NCI-H2107 (cell line): ENCODE data around the gene IRF8.
"Not testable (repeated sequence)": the region's sequence is repeated elsewhere in the genome, so short reads cannot be mapped to it uniquely, and the experiment has no call there.

Source experiments
- DNase-seq: peaks from one replicate; lab custom pipeline; 2025; lab: John Stamatoyannopoulos, UW

IRF8 gene

DNA sequence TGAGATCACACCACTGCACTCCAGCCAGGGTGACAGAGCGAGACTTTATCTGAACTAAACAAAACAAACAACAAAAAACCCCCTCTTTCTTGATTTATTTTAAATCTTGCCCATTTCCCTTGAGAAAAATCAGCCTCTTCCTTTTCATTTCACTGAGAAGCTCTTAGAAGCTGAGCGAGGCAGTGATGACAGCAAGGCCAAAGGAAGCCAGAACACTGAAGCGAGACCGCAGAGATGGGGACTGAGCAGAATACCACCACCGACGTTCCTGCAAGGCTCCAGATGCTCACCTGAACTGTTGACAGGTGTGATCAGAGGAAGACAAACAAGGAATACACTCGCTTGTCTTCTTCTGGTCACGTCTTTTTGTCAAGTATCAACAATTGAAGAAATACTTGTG, 30.5 kb upstream of the IRF8 start:
- no peak for DNase-seq

GRCh38 chr16:85869206-85869605, 29.8 kb upstream of the IRF8 start:
- DNase-seq, result no peak

DNA sequence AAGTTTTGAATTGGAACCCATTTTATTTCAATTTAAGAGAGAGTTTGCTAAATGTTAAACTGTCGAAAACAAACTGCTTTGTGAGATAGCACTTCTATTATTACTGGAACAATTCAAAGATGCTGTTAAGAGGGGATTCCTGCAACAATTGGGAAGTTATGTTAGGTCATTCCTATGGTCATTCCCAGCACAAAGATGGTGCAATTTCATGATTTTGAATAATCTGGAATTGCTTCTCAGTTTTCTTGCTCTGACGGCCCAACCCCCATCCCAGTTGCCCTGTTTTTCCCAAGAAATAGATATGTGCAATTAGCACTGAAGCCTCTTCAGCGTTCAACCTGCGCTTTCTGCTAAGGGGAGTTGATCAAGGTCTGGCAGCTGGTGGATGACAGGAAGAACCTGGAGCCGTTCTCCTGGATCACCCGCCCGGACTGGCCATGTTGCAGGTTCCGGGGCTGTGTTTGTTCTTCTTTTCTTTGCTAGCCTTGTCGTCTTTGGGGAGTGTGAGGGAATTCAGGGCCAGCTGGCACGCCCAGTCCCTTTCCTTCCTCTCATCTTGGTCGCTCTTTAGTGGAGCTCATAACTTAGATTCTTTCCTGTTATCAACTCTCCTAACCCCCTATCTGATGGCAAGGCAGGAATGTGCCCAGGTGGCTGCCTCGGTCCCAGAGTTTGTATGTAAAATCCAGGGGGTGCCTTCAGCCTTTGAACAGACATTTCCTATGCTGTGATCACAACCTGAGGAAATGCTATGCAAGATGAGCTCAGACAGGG, 29.0 kb upstream of the IRF8 start:
- no peak for DNase-seq

DNA sequence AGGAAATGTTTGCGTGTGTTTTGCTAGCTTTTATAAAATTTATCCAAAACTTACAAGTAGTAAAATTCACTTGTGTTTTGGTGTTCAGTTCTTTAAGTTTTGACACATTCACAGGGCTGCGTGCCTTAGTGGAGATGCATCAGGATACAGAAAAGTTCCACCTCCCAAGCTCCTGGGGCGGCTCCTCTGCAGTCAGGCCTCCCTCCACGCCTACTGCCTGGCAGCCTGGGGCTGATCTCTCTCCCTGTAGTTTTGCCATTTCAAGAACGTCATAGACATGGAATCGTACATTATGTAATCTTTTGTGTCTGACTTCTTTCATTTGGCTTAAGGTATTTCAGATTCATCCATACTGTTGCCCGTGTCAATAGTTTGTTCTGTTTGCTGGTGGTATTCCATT, 27.2 kb upstream of the IRF8 start:
- DNase-seq, result no peak

DNA sequence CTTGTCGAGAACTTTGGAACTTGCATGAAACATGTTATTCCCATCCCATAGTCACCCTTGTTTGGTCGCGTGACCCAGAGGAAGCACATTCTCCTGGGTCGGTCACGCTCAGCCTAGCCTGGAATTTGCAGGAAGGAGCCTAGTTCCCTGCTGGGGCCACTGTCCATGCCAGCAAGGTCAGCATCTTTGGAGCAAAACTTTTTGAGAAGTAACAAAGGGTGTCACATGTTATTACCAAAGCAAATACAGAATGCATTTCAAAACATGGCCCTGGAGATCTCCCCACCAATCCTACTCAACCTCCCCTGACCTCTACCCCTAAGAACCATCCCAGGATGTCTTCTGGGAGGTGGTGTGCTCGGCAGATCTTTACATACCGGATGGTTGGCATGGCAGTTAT, 26.2 kb upstream of the IRF8 start:
- no peak for DNase-seq

- no peak for DNase-seq
These were observed 25.8 kb upstream of the IRF8 start for GRCh38 chr16:85873153-85873552.

DNA sequence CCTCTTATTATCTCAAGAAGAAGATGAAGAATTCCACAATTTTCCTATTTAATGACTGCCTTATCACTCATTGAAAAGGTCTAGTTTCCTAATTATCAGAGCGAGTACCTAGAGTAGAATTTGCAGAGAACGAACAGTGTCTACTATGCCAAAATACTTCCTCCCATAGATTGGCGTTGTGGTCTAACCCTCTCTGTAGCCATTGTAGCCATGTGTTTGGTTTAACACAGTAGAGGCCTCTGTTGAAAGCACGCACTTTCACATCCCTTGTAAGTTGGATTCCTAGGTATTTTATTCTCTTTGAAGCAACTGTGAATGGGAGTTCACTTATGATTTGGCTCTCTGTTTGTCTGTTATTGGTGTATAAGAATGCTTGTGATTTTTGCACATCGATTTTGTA, 24.9 kb upstream of the IRF8 start:
- not testable (repeated sequence) for DNase-seq

DNA sequence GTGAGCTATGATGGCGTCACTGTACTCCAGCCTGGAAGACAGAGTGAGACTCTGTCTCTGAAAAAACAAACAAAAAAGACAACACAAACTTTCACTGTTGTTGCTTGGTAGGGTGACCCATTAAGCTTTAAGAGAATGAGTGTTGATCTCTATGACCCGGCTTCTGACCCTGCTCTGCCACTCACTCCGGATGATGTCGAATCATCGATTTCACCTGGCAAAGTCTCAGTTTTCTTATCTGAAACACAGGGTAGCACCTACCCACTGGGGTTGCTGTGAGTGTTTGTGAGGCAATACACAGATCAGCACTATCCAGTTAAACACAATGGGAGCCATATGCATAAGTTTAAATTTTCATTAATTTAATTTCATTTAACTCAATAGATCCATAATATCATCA, 20.6 kb upstream of the IRF8 start:
- DNase-seq, result no peak

DNA sequence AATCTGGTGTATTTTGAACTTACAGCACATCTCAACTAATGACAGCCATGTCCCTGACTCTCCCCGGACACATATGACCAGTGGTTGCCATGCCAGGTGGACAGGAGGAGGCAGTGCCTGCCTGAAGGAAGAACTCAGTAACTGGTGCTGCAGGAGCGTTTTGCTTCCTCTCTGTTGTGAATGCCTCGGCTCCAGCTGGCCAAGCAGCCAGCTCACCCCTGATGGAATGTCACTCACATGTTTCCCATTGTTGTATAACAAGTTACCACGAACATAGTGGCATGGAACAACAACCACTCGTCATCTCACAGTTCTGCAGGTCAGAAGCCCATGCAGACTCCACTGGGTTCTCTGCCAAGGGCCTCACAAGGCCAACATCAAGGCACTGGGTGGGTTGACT, 20.1 kb upstream of the IRF8 start:
- no peak for DNase-seq

- DNase-seq, result no peak
These were observed 19.4 kb upstream of the IRF8 start for GRCh38 chr16:85879549-85879948.

GRCh38 chr16:85879975-85880831, 18.8 kb upstream of the IRF8 start:
- no peak for DNase-seq

- no peak for DNase-seq
These were observed 18.1 kb upstream of the IRF8 start for GRCh38 chr16:85880861-85881260.

DNA sequence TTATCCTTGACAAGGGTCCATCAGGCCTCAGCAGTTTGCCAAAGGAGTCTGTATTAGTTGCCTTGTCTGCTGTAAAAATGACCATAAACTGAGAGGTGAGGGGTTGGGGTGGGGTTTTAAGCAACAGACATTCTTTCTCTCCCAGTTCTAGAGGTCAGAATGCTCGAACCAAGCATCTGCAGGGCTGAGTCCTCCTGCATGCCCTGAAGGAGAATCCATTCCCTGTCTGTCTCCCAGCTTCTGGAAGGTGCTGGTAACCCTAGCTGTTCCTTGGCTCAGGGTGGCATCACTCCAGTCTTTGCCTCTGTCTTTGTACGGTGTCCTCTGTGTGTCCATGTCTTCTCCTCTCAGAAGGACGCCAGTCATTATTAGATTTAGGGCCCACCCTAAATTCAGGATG, 17.5 kb upstream of the IRF8 start:
- no peak for DNase-seq

GRCh38 chr16:85882181-85882810, 16.7 kb upstream of the IRF8 start:
- no peak for DNase-seq

DNA sequence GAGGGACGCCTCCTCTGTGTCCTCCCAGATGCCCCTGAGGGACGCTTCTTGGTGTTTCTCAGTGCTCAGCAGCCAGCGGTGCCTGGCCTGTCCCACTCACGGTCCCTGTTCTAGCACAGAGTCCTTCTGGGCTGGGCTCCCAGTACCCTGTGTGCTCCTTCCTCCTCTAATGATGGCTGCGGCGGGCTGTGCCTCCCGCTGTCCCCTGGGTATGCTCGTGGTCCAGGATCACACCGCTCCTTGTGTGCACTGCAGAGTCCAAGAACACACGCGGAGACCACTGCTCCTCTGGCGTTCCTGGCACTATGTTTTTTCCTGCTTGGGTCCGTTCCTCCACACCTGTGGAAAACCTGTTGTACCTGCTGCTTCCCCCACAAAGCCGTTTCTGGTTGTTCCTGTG, 15.1 kb upstream of the IRF8 start:
- DNase-seq, result no peak

DNA sequence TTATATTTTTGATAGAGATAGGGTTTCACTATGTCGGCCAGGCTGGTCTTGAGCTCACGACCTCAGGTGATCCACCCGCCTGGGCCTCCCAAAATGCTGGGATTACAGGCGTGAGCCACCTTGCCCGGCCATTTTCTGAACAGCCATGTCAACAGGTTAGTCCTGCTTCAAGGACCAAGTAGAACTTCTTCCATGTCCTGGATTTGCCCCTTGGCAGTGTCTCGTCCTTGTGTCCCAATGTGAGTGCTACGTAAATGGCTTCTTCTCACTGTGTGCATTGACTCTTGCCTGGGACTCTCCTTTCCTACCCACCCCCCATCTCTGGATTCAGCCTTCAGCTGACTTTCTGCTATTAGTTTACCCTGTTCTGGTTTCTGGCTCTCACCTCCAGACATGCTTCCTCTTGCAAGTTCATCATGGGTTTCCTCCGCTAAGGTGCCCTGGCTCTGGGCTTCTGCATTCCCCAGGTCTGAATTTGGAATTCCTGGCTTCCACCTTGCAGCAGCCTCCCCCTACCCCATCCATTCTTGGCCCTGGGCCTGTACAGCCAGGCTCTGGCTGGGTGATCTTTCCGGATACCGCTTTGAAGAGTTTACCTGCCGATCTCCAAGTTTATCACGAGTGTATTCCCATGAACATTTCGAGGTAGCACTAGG, 14.0 kb upstream of the IRF8 start:
- no peak for DNase-seq

DNA sequence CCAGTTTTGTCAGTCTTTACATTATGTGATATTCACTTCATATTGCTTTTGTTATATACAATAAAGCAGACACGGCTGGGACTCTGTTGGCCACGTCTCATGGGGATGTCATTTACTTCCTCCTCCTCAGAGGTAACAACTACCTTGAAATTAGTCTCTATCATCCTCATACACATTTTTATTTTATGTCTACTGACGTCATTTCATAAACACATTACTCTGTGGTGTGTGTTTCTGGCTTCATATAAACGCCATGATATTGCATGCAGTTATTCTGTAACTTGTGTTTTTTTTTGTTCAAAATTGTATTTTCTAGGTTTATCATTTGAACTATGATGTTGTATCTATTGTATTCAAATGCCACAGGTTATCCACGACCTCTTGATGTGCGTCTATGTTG, 13.4 kb upstream of the IRF8 start:
- no peak for DNase-seq

GRCh38 chr16:85888405-85889331, 10.3 kb upstream of the IRF8 start:
- DNase-seq, result no peak

DNA sequence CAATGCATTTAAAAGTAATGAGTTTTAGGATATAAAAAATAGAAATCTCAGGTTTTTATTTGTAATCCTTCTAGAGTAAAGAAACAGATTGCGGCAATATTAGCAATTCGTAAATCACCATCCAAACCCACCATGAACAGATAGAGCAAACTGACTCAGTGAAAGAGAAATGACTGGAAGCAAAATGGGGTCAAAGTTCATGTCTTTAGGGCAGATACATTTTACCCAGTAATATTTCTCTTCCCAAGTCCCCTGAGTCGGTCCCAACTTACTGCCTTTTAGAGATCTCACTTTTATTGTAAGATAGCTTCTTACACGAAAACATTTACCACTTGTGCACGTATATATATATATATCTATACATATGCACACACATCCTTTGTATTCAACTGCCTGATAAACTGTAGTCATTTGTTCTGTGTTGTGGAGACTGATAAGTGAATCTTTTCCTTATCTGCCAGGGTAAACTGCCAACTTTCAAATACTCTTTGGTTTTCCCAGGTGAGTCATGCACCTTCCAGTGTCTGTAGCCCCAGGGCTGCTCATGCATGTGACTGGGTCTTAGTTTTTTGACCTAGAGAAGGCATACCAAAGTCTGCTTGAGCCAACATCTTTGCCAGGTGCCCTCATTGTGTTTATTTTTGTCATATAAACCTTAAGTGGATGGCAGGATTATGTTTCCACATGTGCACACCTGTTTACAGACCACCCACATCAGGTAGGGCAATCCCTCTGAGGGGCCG, 7.8 kb upstream of the IRF8 start:
- no peak for DNase-seq

- DNase-seq, result no peak
These were observed 7.2 kb upstream of the IRF8 start for GRCh38 chr16:85891776-85892166.

DNA sequence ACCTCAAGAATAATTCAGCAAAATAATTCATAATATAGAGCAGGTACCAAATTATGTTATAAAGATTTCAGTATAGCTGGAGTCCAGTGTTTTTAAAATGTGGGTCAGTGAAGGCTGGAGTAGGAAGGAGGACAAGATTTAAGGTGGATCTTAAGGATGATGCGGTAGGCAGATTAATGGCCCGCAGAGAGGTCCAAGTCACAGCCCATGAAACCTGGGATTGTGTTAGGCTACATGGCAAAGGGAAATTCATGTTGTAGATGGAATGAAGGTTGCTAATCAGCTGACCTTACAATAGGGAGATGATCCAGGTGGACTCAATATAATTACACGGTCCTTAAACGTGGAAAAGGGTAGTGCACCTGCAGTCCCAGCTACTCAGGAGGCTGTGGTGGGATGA, 6.2 kb upstream of the IRF8 start:
- DNase-seq, result no peak
